ENCODE data around the gene WNT9B. TPM values are rescaled to one million over a fixed set of nuclear protein-coding genes. Genes with fewer than 3 reads are reported as not detected.

WNT9B gene
- total RNA-seq (0.04 TPM), polyA plus RNA-seq (ENCODE audit: insufficient read depth in 1 of 8, insufficient read length in 8 of 8, low replicate concordance in 1 of 8) (under 1 TPM in 3 of 8 donors, not detected in 5; 0.08 to 0.52 (median 0.15) TPM)
- long read RNA-seq, donor 1: 0 reads
- long read RNA-seq, donor 2: 0 reads
- long read RNA-seq, donor 3: 0 reads
- long read RNA-seq, donor 4: 0 reads
- long read RNA-seq, donor 5: 0 reads
- long read RNA-seq, donor 6: 0 reads
- long read RNA-seq, donor 7: 0 reads
- long read RNA-seq, donor 8: 0 reads
- long read RNA-seq, donor 9: 0 reads
- long read RNA-seq, donor 10: 0 reads
- long read RNA-seq, donor 11: 0 reads

- Histone ChIP-seq H3K4me1 (ENCODE audit: control insufficient read depth, insufficient read depth, low read length) (peaks cover 11% of the 10 kb centered on the region), H3K27me3 (ENCODE audit: control insufficient read depth, insufficient read depth, low read length) (peaks cover 74% of the 10 kb centered on the region), H3K36me3 (ENCODE audit: control insufficient read depth, insufficient read depth, low read length) (no peaks in the 10 kb centered on the region), H3K27ac (ENCODE audit: low read length) (no peak within 1 kb of the TSS), H3K4me3 (ENCODE audit: low read length) (peak within 1 kb of the TSS; percentile 5), H3K9me3 (replicated peaks; ENCODE audit: control insufficient read depth, low read depth, low read length) (no peaks in the 10 kb centered on the region)
- WGBS (ENCODE audit: insufficient coverage): under 1% methylated on average over 53 of the region's 75 CpGs
- DNase-seq: peak; percentile 32
These were observed at the start of gene WNT9B for GRCh38 chr17:46851029-46851741. Gene WNT9B (plus strand): TSS chr17:46851583. CDS start chr17:46851639, 56 bp downstream.

DNA sequence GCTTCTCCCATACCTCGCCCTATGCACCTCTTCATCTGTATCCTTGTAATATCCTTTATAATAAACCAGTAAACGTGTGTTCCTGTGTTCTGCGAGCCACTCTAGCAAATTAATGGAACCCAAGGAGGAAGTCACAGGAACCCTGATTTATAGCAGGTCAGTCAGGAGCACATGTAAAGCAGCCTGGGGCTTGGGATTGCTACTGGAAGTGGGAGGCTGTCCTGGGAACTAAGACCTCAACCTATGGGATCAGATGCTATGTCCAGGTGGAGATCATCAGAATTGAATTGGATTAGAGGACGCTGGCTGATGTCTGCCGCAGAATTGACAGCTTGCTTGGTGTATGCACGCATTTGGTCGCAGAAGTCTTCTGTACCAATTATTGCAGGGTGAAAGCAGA lies 48.6 kb upstream of the WNT9B start:
- Histone ChIP-seq H3K9me3 (replicated peaks; ENCODE audit: control insufficient read depth, low read depth, low read length) (no peaks in the 10 kb centered on the region), H3K36me3 (ENCODE audit: control insufficient read depth, insufficient read depth, low read length) (no peaks in the 10 kb centered on the region), H3K4me3 (ENCODE audit: low read length) (no peak overlapping the region), H3K27ac (ENCODE audit: low read length) (no peak overlapping the region), H3K27me3 (ENCODE audit: control insufficient read depth, insufficient read depth, low read length) (peaks cover 4% of the 10 kb centered on the region), H3K4me1 (ENCODE audit: control insufficient read depth, insufficient read depth, low read length) (no peaks in the 10 kb centered on the region)
- no peak for DNase-seq
- WGBS (ENCODE audit: insufficient coverage): 61% methylated on average over 6 of the region's 7 CpGs

DNA sequence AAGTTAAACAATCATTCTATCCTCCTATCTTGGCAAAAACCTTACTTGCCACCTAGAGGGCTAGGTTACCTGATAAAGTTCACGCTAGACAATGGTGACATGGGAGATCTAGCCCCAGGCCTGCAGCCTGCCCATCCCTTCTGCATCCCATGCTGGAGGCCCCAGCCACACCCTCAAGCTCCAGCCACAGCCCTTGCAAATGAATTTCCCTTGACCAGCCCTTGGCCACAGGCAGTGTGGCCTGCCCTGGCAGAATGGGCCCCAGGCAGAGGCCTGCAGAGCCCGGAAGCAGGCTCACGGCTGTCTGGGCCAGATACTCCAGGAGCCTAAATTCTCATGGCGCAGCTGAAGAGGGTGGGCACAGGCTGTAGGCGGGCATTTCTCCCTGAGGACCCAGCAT lies 47.8 kb upstream of the WNT9B start:
- H3K36me3 ChIP-seq (ENCODE audit: control insufficient read depth, insufficient read depth, low read length): no peaks in the 10 kb centered on the region
- peaks cover 4% of the 10 kb centered on the region for H3K27me3 ChIP-seq (ENCODE audit: control insufficient read depth, insufficient read depth, low read length)
- no peak for DNase-seq
- H3K4me3 ChIP-seq (ENCODE audit: low read length): no peak overlapping the region
- H3K4me1 ChIP-seq (ENCODE audit: control insufficient read depth, insufficient read depth, low read length): no peaks in the 10 kb centered on the region
- H3K27ac ChIP-seq (ENCODE audit: low read length): no peak overlapping the region
- 94% methylated on average over 4 of the region's 5 CpGs for WGBS (ENCODE audit: insufficient coverage)
- no peaks in the 10 kb centered on the region for H3K9me3 ChIP-seq (replicated peaks; ENCODE audit: control insufficient read depth, low read depth, low read length)

DNA sequence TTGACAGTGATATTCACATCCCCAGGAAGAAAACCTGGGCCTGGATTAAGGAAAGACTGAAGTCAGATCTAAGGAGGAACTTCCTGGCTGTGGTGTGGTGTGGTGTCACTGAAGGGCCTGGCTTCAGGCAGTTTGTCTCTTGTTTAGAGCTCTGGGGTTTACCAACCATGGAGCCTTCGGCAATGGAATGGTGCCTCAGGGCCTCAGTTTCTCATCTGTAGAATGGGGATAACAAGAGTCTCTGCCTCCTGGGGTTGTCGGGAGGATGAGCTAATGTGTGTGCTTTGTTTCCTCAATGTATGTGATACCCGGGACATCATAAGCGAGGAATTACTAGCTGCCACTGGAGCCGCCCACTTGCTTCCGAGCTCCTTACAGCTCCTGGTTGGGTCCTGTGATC lies 45.6 kb upstream of the WNT9B start:
- WGBS (ENCODE audit: insufficient coverage): 82% methylated on average over 4 of the region's 6 CpGs

GRCh38 chr17:46809110-46809571 lies 42.2 kb upstream of the WNT9B start:
- H3K36me3 ChIP-seq (ENCODE audit: control insufficient read depth, insufficient read depth, low read length): no peaks in the 10 kb centered on the region
- DNase-seq: no peak
- H3K27me3 ChIP-seq (ENCODE audit: control insufficient read depth, insufficient read depth, low read length): peaks cover 32% of the 10 kb centered on the region
- H3K27ac ChIP-seq (ENCODE audit: low read length): no peak overlapping the region
- WGBS (ENCODE audit: insufficient coverage): 56% methylated on average over 8 of the region's 8 CpGs
- H3K9me3 ChIP-seq (replicated peaks; ENCODE audit: control insufficient read depth, low read depth, low read length): no peaks in the 10 kb centered on the region
- H3K4me1 ChIP-seq (ENCODE audit: control insufficient read depth, insufficient read depth, low read length): no peaks in the 10 kb centered on the region
- H3K4me3 ChIP-seq (ENCODE audit: low read length): no peak overlapping the region

More for the DNA sequence above, 45.6 kb upstream of the WNT9B start:
- Histone ChIP-seq H3K27me3 (ENCODE audit: control insufficient read depth, insufficient read depth, low read length) (peaks cover 4% of the 10 kb centered on the region), H3K27ac (ENCODE audit: low read length) (no peak overlapping the region), H3K9me3 (replicated peaks; ENCODE audit: control insufficient read depth, low read depth, low read length) (no peaks in the 10 kb centered on the region), H3K36me3 (ENCODE audit: control insufficient read depth, insufficient read depth, low read length) (no peaks in the 10 kb centered on the region), H3K4me3 (ENCODE audit: low read length) (no peak overlapping the region), H3K4me1 (ENCODE audit: control insufficient read depth, insufficient read depth, low read length) (no peaks in the 10 kb centered on the region)
- DNase-seq: no peak

DNA sequence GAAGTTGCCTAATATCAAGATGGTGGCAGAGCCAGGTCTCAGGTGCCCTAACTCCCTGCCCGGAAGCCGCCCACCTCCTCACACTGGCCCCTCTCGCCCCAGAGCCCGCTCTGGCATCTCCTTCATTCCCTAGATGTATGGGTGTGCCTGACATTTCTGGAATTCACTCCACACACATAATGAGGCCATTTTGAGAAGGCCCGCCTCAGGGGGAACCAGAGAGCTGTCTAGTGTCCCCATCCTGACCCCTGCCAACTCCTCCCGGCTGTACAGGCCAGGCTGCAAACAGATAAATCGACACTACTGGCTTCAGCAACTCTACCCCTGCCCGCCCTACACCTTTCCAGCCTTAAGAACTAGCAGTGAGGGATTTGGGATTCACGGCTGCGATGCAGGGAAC lies 40.5 kb upstream of the WNT9B start:
- DNase-seq: no peak
- Histone ChIP-seq H3K4me1 (ENCODE audit: control insufficient read depth, insufficient read depth, low read length) (no peaks in the 10 kb centered on the region), H3K9me3 (replicated peaks; ENCODE audit: control insufficient read depth, low read depth, low read length) (no peaks in the 10 kb centered on the region), H3K4me3 (ENCODE audit: low read length) (no peak overlapping the region), H3K36me3 (ENCODE audit: control insufficient read depth, insufficient read depth, low read length) (no peaks in the 10 kb centered on the region), H3K27ac (ENCODE audit: low read length) (no peak overlapping the region), H3K27me3 (ENCODE audit: control insufficient read depth, insufficient read depth, low read length) (peaks cover 49% of the 10 kb centered on the region)
- 75% methylated on average over 8 of the region's 10 CpGs for WGBS (ENCODE audit: insufficient coverage)

DNA sequence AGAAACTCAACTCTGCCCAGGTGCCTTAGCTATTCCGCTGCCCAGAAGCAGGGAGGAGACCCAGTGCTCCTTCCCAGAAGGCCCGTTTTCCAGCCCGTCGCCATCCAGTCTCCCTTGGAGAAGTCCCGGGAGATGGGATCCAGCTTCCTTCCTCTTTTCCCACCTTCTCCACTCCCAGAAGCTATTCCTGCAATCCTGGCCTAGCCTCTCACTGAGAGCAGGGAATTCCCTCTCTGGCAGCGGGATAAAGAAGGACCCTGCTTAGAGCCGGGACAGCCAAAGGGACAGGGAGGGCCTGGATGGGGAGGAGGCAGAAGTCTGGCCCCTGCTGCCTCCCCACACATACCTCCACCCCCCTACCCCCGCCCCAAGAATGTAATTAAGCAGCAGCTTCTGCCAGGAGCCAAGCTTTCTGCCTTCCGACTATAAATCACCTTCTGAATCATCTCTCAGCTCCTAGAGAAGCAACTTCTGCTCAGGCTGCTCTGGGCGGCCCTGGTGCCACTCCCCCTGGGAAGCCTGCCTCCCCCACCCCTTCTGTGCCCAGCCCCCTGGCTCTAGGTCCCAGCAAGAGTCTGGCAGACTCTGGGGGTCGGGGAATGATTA lies 39.3 kb upstream of the WNT9B start:
- WGBS (ENCODE audit: insufficient coverage): 24% methylated on average over 7 of the region's 11 CpGs
- no peaks in the 10 kb centered on the region for H3K9me3 ChIP-seq (replicated peaks; ENCODE audit: control insufficient read depth, low read depth, low read length)
- DNase-seq: no peak
- no peaks in the 10 kb centered on the region for H3K36me3 ChIP-seq (ENCODE audit: control insufficient read depth, insufficient read depth, low read length)
- H3K27me3 ChIP-seq (ENCODE audit: control insufficient read depth, insufficient read depth, low read length): peaks cover 57% of the 10 kb centered on the region
- no peak overlapping the region for H3K27ac ChIP-seq (ENCODE audit: low read length)
- no peak overlapping the region for H3K4me3 ChIP-seq (ENCODE audit: low read length)
- H3K4me1 ChIP-seq (ENCODE audit: control insufficient read depth, insufficient read depth, low read length): no peaks in the 10 kb centered on the region

- Histone ChIP-seq H3K27ac (ENCODE audit: low read length) (no peak overlapping the region), H3K9me3 (replicated peaks; ENCODE audit: control insufficient read depth, low read depth, low read length) (no peaks in the 10 kb centered on the region), H3K4me1 (ENCODE audit: control insufficient read depth, insufficient read depth, low read length) (no peaks in the 10 kb centered on the region), H3K27me3 (ENCODE audit: control insufficient read depth, insufficient read depth, low read length) (peaks cover 64% of the 10 kb centered on the region), H3K36me3 (ENCODE audit: control insufficient read depth, insufficient read depth, low read length) (no peaks in the 10 kb centered on the region), H3K4me3 (ENCODE audit: low read length) (no peak overlapping the region)
- 58% methylated on average over 5 of the region's 6 CpGs for WGBS (ENCODE audit: insufficient coverage)
- no peak for DNase-seq
These were observed 38.6 kb upstream of the WNT9B start for GRCh38 chr17:46812624-46813318.

- no peak overlapping the region for H3K27ac ChIP-seq (ENCODE audit: low read length)
- peaks cover 7% of the 10 kb centered on the region for H3K4me1 ChIP-seq (ENCODE audit: control insufficient read depth, insufficient read depth, low read length)
- no peaks in the 10 kb centered on the region for H3K9me3 ChIP-seq (replicated peaks; ENCODE audit: control insufficient read depth, low read depth, low read length)
- WGBS (ENCODE audit: insufficient coverage): no CpG with 5 or more reads among the region's 3 CpGs
- no peaks in the 10 kb centered on the region for H3K36me3 ChIP-seq (ENCODE audit: control insufficient read depth, insufficient read depth, low read length)
- H3K4me3 ChIP-seq (ENCODE audit: low read length): no peak overlapping the region
- DNase-seq: no peak
- peaks cover 75% of the 10 kb centered on the region for H3K27me3 ChIP-seq (ENCODE audit: control insufficient read depth, insufficient read depth, low read length)
These were observed 37.5 kb upstream of the WNT9B start for GRCh38 chr17:46813920-46814319.

DNA sequence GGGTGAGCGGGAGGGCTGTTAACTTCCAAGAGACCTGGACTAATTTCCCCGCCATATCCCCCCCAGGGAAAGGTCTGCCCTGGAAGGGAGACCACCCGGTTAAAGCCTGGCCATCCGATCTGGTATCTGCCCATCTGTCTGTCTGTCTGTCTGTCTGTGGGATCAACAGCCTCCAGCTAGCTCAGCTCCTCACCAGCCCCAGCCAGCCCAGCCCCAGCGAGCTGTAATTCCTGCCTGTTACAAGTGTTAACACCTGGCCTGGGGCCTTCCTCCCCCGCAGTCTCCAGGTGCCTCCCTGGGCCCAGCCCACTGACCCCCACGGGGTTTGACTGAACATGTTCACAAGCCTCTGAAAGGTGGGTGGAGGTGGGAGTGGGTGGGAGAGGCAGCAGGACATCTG lies 36.9 kb upstream of the WNT9B start:
- no peak for DNase-seq
- Histone ChIP-seq H3K36me3 (ENCODE audit: control insufficient read depth, insufficient read depth, low read length) (no peaks in the 10 kb centered on the region), H3K27ac (ENCODE audit: low read length) (no peak overlapping the region), H3K27me3 (ENCODE audit: control insufficient read depth, insufficient read depth, low read length) (peaks cover 81% of the 10 kb centered on the region), H3K4me1 (ENCODE audit: control insufficient read depth, insufficient read depth, low read length) (peaks cover 12% of the 10 kb centered on the region), H3K9me3 (replicated peaks; ENCODE audit: control insufficient read depth, low read depth, low read length) (no peaks in the 10 kb centered on the region), H3K4me3 (ENCODE audit: low read length) (no peak overlapping the region)
- WGBS (ENCODE audit: insufficient coverage): 38% methylated on average over 4 of the region's 7 CpGs
